ENCODE results near the gene GPR89A.
A peak's percentile ranks its signal among the peaks of the same experiment; 100 is the strongest.
"Not testable (repeated sequence)": the region's sequence is repeated elsewhere in the genome, so short reads cannot be mapped to it uniquely, and the experiment has no call there.

The GPR89A gene

GRCh38 chr1:145607833-145608733 is at the start of gene GPR89A:
GPR89A (plus strand) TSS chr1:145607988; CDS start chr1:145608134, 146 bp downstream.
- peak; percentile 94 to 99 (median 96) for DNase-seq

- DNase-seq, result not testable (repeated sequence)
Measured at GRCh38 chr1:145586820-145587219, 21.0 kb upstream of the GPR89A start.

GRCh38 chr1:145590806-145591205 is 17.0 kb upstream of the GPR89A start:
- DNase-seq, result not testable (repeated sequence)

GRCh38 chr1:145592347-145592746 is 15.4 kb upstream of the GPR89A start:
- DNase-seq, result not testable (repeated sequence)

- DNase-seq, result not testable (repeated sequence)
Measured at GRCh38 chr1:145595421-145595820, 12.4 kb upstream of the GPR89A start.

- not testable (repeated sequence) for DNase-seq
Measured at GRCh38 chr1:145596236-145596635, 11.6 kb upstream of the GPR89A start.

- DNase-seq, result not testable (repeated sequence)
Measured at GRCh38 chr1:145599426-145599825, 8.4 kb upstream of the GPR89A start.

- DNase-seq, result no peak
Measured at GRCh38 chr1:145601593-145601992, 6.2 kb upstream of the GPR89A start.

GRCh38 chr1:145606840-145607239 is 948 bp upstream of the GPR89A start:
- not testable (repeated sequence) for DNase-seq

GRCh38 chr1:145607289-145607688 is 499 bp upstream of the GPR89A start:
- not testable (repeated sequence) for DNase-seq

- DNase-seq, result not testable (repeated sequence)
Measured at GRCh38 chr1:145610744-145611143, 3.0 kb downstream of the GPR89A start.

GRCh38 chr1:145620073-145620472 is 12.3 kb downstream of the GPR89A start:
- DNase-seq, result not testable (repeated sequence)

GRCh38 chr1:145622177-145622576 is 14.4 kb downstream of the GPR89A start:
- DNase-seq, result not testable (repeated sequence)

- not testable (repeated sequence) for DNase-seq
Measured at GRCh38 chr1:145636237-145636636, 28.4 kb downstream of the GPR89A start.

- DNase-seq, result not testable (repeated sequence)
Measured at GRCh38 chr1:145641886-145642285, 34.1 kb downstream of the GPR89A start.

GRCh38 chr1:145643990-145644389 is 36.2 kb downstream of the GPR89A start:
- DNase-seq, result not testable (repeated sequence)

GRCh38 chr1:145656245-145656943 is 48.6 kb downstream of the GPR89A start:
- DNase-seq, result not testable (repeated sequence)

- DNase-seq, result peak; percentile 11 to 68 (median 62)
Measured at GRCh38 chr1:145662502-145662901, 54.7 kb downstream of the GPR89A start.

- not testable (repeated sequence) for DNase-seq
Measured at GRCh38 chr1:145665015-145665414, 57.2 kb downstream of the GPR89A start.

- not testable (repeated sequence) for DNase-seq
Measured at GRCh38 chr1:145670995-145671745, 63.4 kb downstream of the GPR89A start.

- DNase-seq, result not testable (repeated sequence)
Measured at GRCh38 chr1:145673217-145673616, 65.4 kb downstream of the GPR89A start.

GRCh38 chr1:145684858-145685257 is 77.1 kb downstream of the GPR89A start:
- DNase-seq, result not testable (repeated sequence)

- not testable (repeated sequence) for DNase-seq
Measured at GRCh38 chr1:145686078-145686477, 78.3 kb downstream of the GPR89A start.
